ENCODE data around the gene PARVB. TPM values are rescaled to one million over a fixed set of nuclear protein-coding genes. Genes with fewer than 3 reads are reported as not detected.

The PARVB gene
- total and polyA plus RNA-seq, 9 of the 15 experiments (the other 6 are each of a cell fraction or from before 2014, with no cell fraction given): 1.1 to 59.2 (median 29.2) TPM

DNA sequence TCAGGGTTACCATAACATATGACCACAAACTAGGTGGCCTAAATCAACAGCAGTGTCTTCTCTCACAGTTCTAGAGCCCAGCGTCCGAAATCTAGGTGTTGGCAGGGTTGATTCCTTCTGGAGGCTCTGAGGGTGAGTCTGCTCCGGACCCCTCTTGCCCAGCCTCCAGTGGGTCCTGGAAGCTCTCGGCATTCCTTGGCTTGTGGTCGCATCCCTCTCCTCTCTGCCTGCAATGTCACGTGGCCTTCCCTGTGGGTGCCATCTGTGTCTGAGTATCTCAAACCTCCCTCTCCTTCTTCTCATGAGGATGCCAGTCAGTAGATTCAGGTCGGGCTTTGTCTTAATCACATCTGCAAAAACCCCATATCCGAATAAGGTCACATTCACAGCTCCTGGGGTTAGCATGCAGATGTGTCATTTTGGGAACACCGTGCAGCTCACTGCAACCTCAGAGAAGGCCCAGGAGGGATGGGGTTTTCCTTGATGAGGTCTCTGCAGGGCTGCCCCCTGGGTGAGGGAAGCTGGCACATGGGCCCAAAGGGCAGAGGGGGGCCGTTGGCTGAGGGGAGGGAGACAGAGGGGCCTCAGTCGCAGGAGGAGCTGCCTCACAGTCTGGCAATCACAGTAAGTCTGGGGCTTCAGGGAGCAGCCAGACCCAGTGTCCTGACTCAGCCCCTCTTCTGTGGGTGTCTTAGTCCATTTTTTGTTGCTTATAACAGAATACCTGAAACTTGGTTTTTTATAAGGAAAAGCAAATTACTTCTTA is 197.8 kb downstream of the PARVB start:
- in situ Hi-C loops (cut with MboI) (no loop called here), intact Hi-C loops (cut with micrococcal nuclease) (no loop called here)
- H3K79me2 ChIP-seq (ENCODE audit: control insufficient read depth, insufficient read depth, low read length): no peaks in the 10 kb centered on the region
- no peak for ATAC-seq
- H3K4me1 ChIP-seq (replicated peaks in 1 of 2; ENCODE audit: control insufficient read depth in 2 of 2, insufficient read depth in 2 of 2, low read length in 2 of 2): no peaks in the 10 kb centered on the region
- no peaks in the 10 kb centered on the region for H4K20me1 ChIP-seq (replicated peaks; ENCODE audit: control insufficient read depth, insufficient read depth, low read length)
- H3K27me3 ChIP-seq (ENCODE audit: control insufficient read depth in 2 of 2, insufficient read depth in 2 of 2, low read length in 2 of 2): peaks cover 0 to 27% of the 10 kb centered on the region in 2 experiments; a peak in 2 of 5 replicates
- H3K4me2 ChIP-seq (ENCODE audit: insufficient read depth, low read length): no peak overlapping the region
- no peak overlapping the region for H3K4me3 ChIP-seq
- no peaks in the 10 kb centered on the region for H3K36me3 ChIP-seq (ENCODE audit: control insufficient read depth, insufficient read depth, low read length)
- no peak overlapping the region for H3K27ac ChIP-seq (ENCODE audit: extremely low read depth, low read depth, low read length)
- no peak overlapping the region for H2AFZ ChIP-seq (ENCODE audit: low read depth, low read length)
- BruUV-seq (replicated peaks): no TSS peak
- H3K9me3 ChIP-seq (replicated peaks; ENCODE audit: control insufficient read depth, insufficient read depth, low read depth, low read length): no peaks in the 10 kb centered on the region
- no peak overlapping the region for H3K9ac ChIP-seq (ENCODE audit: insufficient read depth in 1 of 2, low read depth in 2 of 2, low read length in 2 of 2)
- WGBS (ENCODE audit: insufficient coverage, low coverage, missing lambda C conversion rate): 2% methylated on average over 10 of the region's 11 CpGs
- no peak for DNase-seq (ENCODE audit: extremely low read depth in 1 of 4, low spot score in 3 of 4)
- CTCF ChIA-PET (ENCODE audit: low intra/inter-chr PET ratio): no interaction called here
- no peak for FAIRE-seq
- POLR2A ChIA-PET: interaction anchor here (1.6 kb wide), 1 partner anchor 10 kb away, joined by 3 read pairs; no protein-coding TSS in a partner anchor
- no peaks in the 10 kb centered on the region for H3K9me1 ChIP-seq (ENCODE audit: control insufficient read depth, insufficient read depth, low read length)
- TF ChIP-seq, protein P1, sequence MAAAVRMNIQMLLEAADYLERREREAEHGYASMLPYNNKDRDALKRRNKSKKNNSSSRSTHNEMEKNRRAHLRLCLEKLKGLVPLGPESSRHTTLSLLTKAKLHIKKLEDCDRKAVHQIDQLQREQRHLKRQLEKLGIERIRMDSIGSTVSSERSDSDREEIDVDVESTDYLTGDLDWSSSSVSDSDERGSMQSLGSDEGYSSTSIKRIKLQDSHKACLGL (CRISPR knock-in tag; IDR thresholded peaks at IDR 0.05; ENCODE audit: borderline replicate concordance, poor library complexity, severe bottlenecking): no peak
- TF ChIP-seq, protein P2, sequence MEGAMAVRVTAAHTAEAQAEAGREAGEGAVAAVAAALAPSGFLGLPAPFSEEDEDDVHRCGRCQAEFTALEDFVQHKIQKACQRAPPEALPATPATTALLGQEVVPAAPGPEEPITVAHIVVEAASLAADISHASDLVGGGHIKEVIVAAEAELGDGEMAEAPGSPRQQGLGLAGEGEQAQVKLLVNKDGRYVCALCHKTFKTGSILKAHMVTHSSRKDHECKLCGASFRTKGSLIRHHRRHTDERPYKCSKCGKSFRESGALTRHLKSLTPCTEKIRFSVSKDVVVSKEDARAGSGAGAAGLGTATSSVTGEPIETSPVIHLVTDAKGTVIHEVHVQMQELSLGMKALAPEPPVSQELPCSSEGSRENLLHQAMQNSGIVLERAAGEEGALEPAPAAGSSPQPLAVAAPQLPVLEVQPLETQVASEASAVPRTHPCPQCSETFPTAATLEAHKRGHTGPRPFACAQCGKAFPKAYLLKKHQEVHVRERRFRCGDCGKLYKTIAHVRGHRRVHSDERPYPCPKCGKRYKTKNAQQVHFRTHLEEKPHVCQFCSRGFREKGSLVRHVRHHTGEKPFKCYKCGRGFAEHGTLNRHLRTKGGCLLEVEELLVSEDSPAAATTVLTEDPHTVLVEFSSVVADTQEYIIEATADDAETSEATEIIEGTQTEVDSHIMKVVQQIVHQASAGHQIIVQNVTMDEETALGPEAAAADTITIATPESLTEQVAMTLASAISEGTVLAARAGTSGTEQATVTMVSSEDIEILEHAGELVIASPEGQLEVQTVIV (CRISPR knock-in tag; IDR thresholded peaks at IDR 0.05; ENCODE audit: borderline replicate concordance): no peak
- no peak for TF ChIP-seq ZFX (CRISPR knock-in tag; IDR thresholded peaks at IDR 0.05)
- TF ChIP-seq NFRKB (IDR thresholded peaks at IDR 0.05; ENCODE audit: low read depth): no peak
- no peak for TF ChIP-seq SRSF3 (IDR thresholded peaks at IDR 0.05; ENCODE audit: insufficient read depth, low read length)
- no peak for TF ChIP-seq CTBP1 (IDR thresholded peaks at IDR 0.05; ENCODE audit: borderline replicate concordance)
- TF ChIP-seq XRCC5 (IDR thresholded peaks at IDR 0.05; ENCODE audit: low read depth, low read length): no peak
- TF ChIP-seq, protein P3, sequence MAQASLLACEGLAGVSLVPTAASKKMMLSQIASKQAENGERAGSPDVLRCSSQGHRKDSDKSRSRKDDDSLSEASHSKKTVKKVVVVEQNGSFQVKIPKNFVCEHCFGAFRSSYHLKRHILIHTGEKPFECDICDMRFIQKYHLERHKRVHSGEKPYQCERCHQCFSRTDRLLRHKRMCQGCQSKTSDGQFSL (CRISPR knock-in tag; IDR thresholded peaks at IDR 0.05): no peak
- TF ChIP-seq, protein P3 (tag; IDR thresholded peaks at IDR 0.05): no peak
- TF ChIP-seq DDX20 (tag; IDR thresholded peaks at IDR 0.05; ENCODE audit: low read depth): no peak
- no peak for TF ChIP-seq SAP30 (IDR thresholded peaks at IDR 0.05; ENCODE audit: borderline replicate concordance, insufficient read depth, low read depth, low read length, poor library complexity, severe bottlenecking)
- no peak for TF ChIP-seq KDM5B (IDR thresholded peaks at IDR 0.05; ENCODE audit: insufficient replicate concordance, low read depth, low read length)
- TF ChIP-seq ZSCAN32 (CRISPR knock-in tag; IDR thresholded peaks at IDR 0.05): no peak
- TF ChIP-seq, protein P4, sequence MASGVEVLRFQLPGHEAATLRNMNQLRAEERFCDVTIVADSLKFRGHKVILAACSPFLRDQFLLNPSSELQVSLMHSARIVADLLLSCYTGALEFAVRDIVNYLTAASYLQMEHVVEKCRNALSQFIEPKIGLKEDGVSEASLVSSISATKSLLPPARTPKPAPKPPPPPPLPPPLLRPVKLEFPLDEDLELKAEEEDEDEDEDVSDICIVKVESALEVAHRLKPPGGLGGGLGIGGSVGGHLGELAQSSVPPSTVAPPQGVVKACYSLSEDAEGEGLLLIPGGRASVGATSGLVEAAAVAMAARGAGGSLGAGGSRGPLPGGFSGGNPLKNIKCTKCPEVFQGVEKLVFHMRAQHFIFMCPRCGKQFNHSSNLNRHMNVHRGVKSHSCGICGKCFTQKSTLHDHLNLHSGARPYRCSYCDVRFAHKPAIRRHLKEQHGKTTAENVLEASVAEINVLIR (CRISPR knock-in tag; IDR thresholded peaks at IDR 0.05): no peak
